Uterus (tissue), 4 donors: Measurements from ENCODE around the gene FAM107A. TPM values are rescaled to one million over a fixed set of nuclear protein-coding genes. Genes with fewer than 3 reads are reported as not detected.

ENCODE experiments used
- DNase-seq, 2 donors: peaks; one replicate each; pipeline ENCODE4 v3.0.0-alpha.2; 2019 to 2020
- H3K27ac ChIP-seq, 2 donors: fragments of 200-600 bp; sonication (generic); 1 replicate in 1 of 2; 2 replicates in 1 of 2; pipeline ENCODE4 v1.5.1; 2016 to 2018
- H3K27me3 ChIP-seq, 2 donors: fragments of 200-600 bp; sonication (generic); one replicate each; pipeline ENCODE4 v1.5.1; 2018 to 2019; ENCODE audit warnings: control low read depth in 1 of 2
- H3K36me3 ChIP-seq, 2 donors: fragments of 200-600 bp; sonication (generic); one replicate each; pipeline ENCODE4 v1.5.1; 2019; ENCODE audit warnings: control low read depth in 1 of 2
- H3K4me1 ChIP-seq, 2 donors: fragments of 200-600 bp; sonication (generic); one replicate each; pipeline ENCODE4 v1.5.1; 2018 to 2019; ENCODE audit warnings: control low read depth in 1 of 2
- H3K4me3 ChIP-seq, 2 donors: fragments of 200-600 bp; sonication (generic); 1 replicate in 1 of 2; 2 replicates in 1 of 2; pipeline ENCODE4 v1.5.1; 2018 to 2019; ENCODE audit warnings: mild to moderate bottlenecking in 1 of 2
- H3K9me3 ChIP-seq, 2 donors: fragments of 200-600 bp; sonication (generic); one replicate each; pipeline ENCODE4 v1.5.1; 2019; ENCODE audit warnings: control low read depth in 1 of 2
- CTCF ChIP-seq, 4 experiments: fragments of 200-600 bp in 2 of 4; fragments of 450-650 bp in 2 of 4; sonication (generic) in 2 of 4; IDR thresholded peaks; one replicate each; pipeline ENCODE4 v1.5.1; 2016 to 2019; ENCODE audit warnings: antibody characterized with exemption in 4 of 4, mild to moderate bottlenecking in 2 of 4, moderate library complexity in 1 of 4
- POLR2A ChIP-seq, 2 donors: fragments of 450-650 bp; IDR thresholded peaks; one replicate each; pipeline ENCODE4 v1.6.1; 2016; ENCODE audit warnings: antibody characterized with exemption in 2 of 2, mild to moderate bottlenecking in 1 of 2, moderate library complexity in 1 of 2
- intact Hi-C: fragments of 100-400 bp; cut with DNase I; formaldehyde crosslinking; loops from one replicate; pipeline ENCODE4 v1.15.1; 2023; ENCODE audit warnings: low total_unique reads
- total RNA-seq, 4 donors: library from RNA; depleted of rRNA in 3 of 4; stranded (reverse); fragments of >200 nt in 3 of 4; gene quantifications; one replicate each; pipeline versions ENCODE4 v1.1.0 to v1.2.4, GENCODE V29; 2014 to 2023
- donor health status: DM: yes; HTN: yes; CAD: no.

The FAM107A gene
- total RNA-seq, 4 donors from 2014 or later = 16.2 to 140 (median 61.2) TPM

- H3K36me3 ChIP-seq = no peaks in the 10 kb centered on the region
- H3K9me3 ChIP-seq = no peaks in the 10 kb centered on the region
- no peak overlapping the region for H3K4me3 ChIP-seq
- TF ChIP-seq CTCF (IDR thresholded peaks at IDR 0.05) = no peak
- no peak overlapping the region for H3K27ac ChIP-seq
- DNase-seq = no peak
- H3K4me1 ChIP-seq = no peaks in the 10 kb centered on the region
- H3K27me3 ChIP-seq = no peaks in the 10 kb centered on the region
- intact Hi-C loops = no loop called here
These were observed 17.6 kb downstream of the FAM107A start for GRCh38 chr3:58559586-58559985.

- Histone ChIP-seq H3K36me3 (no peaks in the 10 kb centered on the region), H3K27me3 (no peaks in the 10 kb centered on the region), H3K4me1 (no peaks in the 10 kb centered on the region), H3K27ac (peak overlapping the region in 1 of 2 donors; percentile 55), H3K9me3 (no peaks in the 10 kb centered on the region), H3K4me3 (no peak overlapping the region)
- DNase-seq = no peak
- TF ChIP-seq CTCF (IDR thresholded peaks at IDR 0.05) = no peak
- no peak for TF ChIP-seq POLR2A (IDR thresholded peaks at IDR 0.05)
- intact Hi-C loops = no loop called here
These were observed 19.7 kb downstream of the FAM107A start for GRCh38 chr3:58557491-58557890.

GRCh38 chr3:58556761-58557221, 20.4 kb downstream of the FAM107A start:
- no peak for DNase-seq
- Histone ChIP-seq H3K27ac (peak overlapping the region in 1 of 2 donors; percentile 55), H3K4me3 (no peak overlapping the region), H3K36me3 (no peaks in the 10 kb centered on the region), H3K4me1 (no peaks in the 10 kb centered on the region), H3K9me3 (peaks cover 0 to 3% of the 10 kb centered on the region in 2 donors), H3K27me3 (no peaks in the 10 kb centered on the region)
- intact Hi-C loops = no loop called here
- TF ChIP-seq POLR2A (IDR thresholded peaks at IDR 0.05) (no peak), CTCF (IDR thresholded peaks at IDR 0.05) (no peak)

- intact Hi-C loops = no loop called here
- TF ChIP-seq POLR2A (IDR thresholded peaks at IDR 0.05) = no peak
- no peak for TF ChIP-seq CTCF (IDR thresholded peaks at IDR 0.05)
- no peak for DNase-seq
These were observed 21.2 kb downstream of the FAM107A start for GRCh38 chr3:58556001-58556400.

GRCh38 chr3:58555203-58555602, 22.0 kb downstream of the FAM107A start:
- Histone ChIP-seq H3K4me1 (no peaks in the 10 kb centered on the region), H3K9me3 (peaks cover 0 to 6% of the 10 kb centered on the region in 2 donors), H3K27me3 (no peaks in the 10 kb centered on the region), H3K27ac (no peak overlapping the region), H3K4me3 (no peak overlapping the region), H3K36me3 (no peaks in the 10 kb centered on the region)
- DNase-seq = no peak
- intact Hi-C loops = no loop called here
- TF ChIP-seq CTCF (IDR thresholded peaks at IDR 0.05) (no peak), POLR2A (IDR thresholded peaks at IDR 0.05) (no peak)

More at GRCh38 chr3:58556001-58556400, 21.2 kb downstream of the FAM107A start:
- no peaks in the 10 kb centered on the region for H3K36me3 ChIP-seq
- no peaks in the 10 kb centered on the region for H3K4me1 ChIP-seq
- H3K4me3 ChIP-seq = no peak overlapping the region
- no peak overlapping the region for H3K27ac ChIP-seq
- H3K27me3 ChIP-seq = no peaks in the 10 kb centered on the region
- H3K9me3 ChIP-seq = peaks cover 0 to 6% of the 10 kb centered on the region in 2 donors
